T-cell (primary cell): ENCODE data around the gene EIF5A2. TPM values are rescaled to one million over a fixed set of nuclear protein-coding genes. Genes with fewer than 3 reads are reported as not detected.
"Not testable (repeated sequence)": the region's sequence is repeated elsewhere in the genome, so short reads cannot be mapped to it uniquely, and the experiment has no call there.

Experiments
- ATAC-seq, 4 experiments: fragments of 200-7000 bp in 3 of 4; fragments of 150-1000 bp in 1 of 4; cut with Tn5 transposase; replicated peaks in 1 of 4; 1 replicate in 3 of 4; 2 replicates in 1 of 4; pipeline ENCODE4 v1.10.0; 2021; ENCODE audit warnings: moderate library complexity in 3 of 4, mild to moderate bottlenecking in 2 of 4, moderate number of reproducible peaks in 1 of 4
- CTCF ChIA-PET, 2 donors: fragments of 300-600 bp; sonication (Branson Sonifier 250); formaldehyde crosslinking; loops; one replicate each; lab custom pipeline; 2022; ENCODE audit warnings: antibody characterized with exemption in 2 of 2; lab: Charles Lee
- POLR2A ChIA-PET, 2 donors: fragments of 300-600 bp; sonication (Branson Sonifier 250); formaldehyde crosslinking; loops; one replicate each; lab custom pipeline; 2022; ENCODE audit warnings: antibody characterized with exemption in 2 of 2; lab: Charles Lee
- DNase-seq, 35 experiments: peaks; one replicate each; pipeline versions ENCODE4 v3.0.0 to v3.0.0-alpha.2; 2013 to 2023
- H3K27ac ChIP-seq: one replicate; pipeline ENCODE4 v1.5.1; 2013; ENCODE audit warnings: low read length
- H3K27me3 ChIP-seq, 2 experiments: replicated peaks in 1 of 2; 1 replicate in 1 of 2; 2 replicates in 1 of 2; pipeline versions ENCODE4 v1.6.1 to v1.7.0; 2013; ENCODE audit warnings: low read length in 1 of 2, mixed read lengths in 1 of 2; ENCODE audit not compliant: control insufficient read depth in 2 of 2, insufficient read depth in 2 of 2; ENCODE audit errors: extremely low read depth in 1 of 2
- H3K36me3 ChIP-seq, 2 donors: 1 replicate in 1 of 2; 2 replicates in 1 of 2; pipeline versions ENCODE4 v1.6.1 to v1.7.0; 2013; ENCODE audit warnings: low read length in 1 of 2; ENCODE audit not compliant: control insufficient read depth in 2 of 2, insufficient read depth in 1 of 2; ENCODE audit errors: extremely low read depth in 1 of 2
- H3K4me1 ChIP-seq, 2 experiments: 1 replicate in 1 of 2; 2 replicates in 1 of 2; pipeline versions ENCODE4 v1.6.1 to v1.7.0; 2013; ENCODE audit warnings: low read length in 2 of 2, mixed read lengths in 1 of 2; ENCODE audit not compliant: insufficient read depth in 2 of 2, control insufficient read depth in 1 of 2; ENCODE audit errors: extremely low read depth in 1 of 2
- H3K4me3 ChIP-seq, 2 donors: 1 replicate in 1 of 2; 2 replicates in 1 of 2; pipeline versions ENCODE4 v1.5.1 to v1.7.0; 2013; ENCODE audit warnings: mild to moderate bottlenecking in 2 of 2, low read length in 1 of 2, moderate library complexity in 1 of 2; ENCODE audit not compliant: control insufficient read depth in 1 of 2; ENCODE audit errors: extremely low read depth in 1 of 2
- H3K9me3 ChIP-seq: 2 replicates; pipeline ENCODE4 v1.7.0; 2013
- H3K27ac Mint-ChIP-seq, 2 donors: one replicate each; pipeline ENCODE4 v1.8.0; 2020 to 2021; ENCODE audit warnings: mild to moderate bottlenecking in 2 of 2, mixed read lengths in 2 of 2
- H3K27me3 Mint-ChIP-seq, 2 donors: one replicate each; pipeline ENCODE4 v1.8.0; 2021 to 2022; ENCODE audit warnings: mixed read lengths in 2 of 2
- H3K36me3 Mint-ChIP-seq: one replicate; pipeline ENCODE4 v1.8.0; 2021; ENCODE audit warnings: mixed read lengths
- H3K4me1 Mint-ChIP-seq, 3 donors: one replicate each; pipeline ENCODE4 v1.8.0; 2020 to 2022; ENCODE audit warnings: mixed read lengths in 3 of 3, mild to moderate bottlenecking in 1 of 3
- H3K4me3 Mint-ChIP-seq, 3 donors: one replicate each; pipeline ENCODE4 v1.8.0; 2020 to 2022; ENCODE audit warnings: mild to moderate bottlenecking in 3 of 3, mixed read lengths in 3 of 3, moderate library complexity in 3 of 3
- H3K9me3 Mint-ChIP-seq, 3 donors: one replicate each; pipeline ENCODE4 v1.8.0; 2020 to 2022; ENCODE audit warnings: mixed read lengths in 3 of 3
- WGBS: methylation state at CpG from one replicate; pipeline ENCODE4 v1.1.5; 2013; ENCODE audit warnings: missing lambda C conversion rate; ENCODE audit not compliant: insufficient coverage; 5-methylcytosine and 5-hydroxymethylcytosine counted together
- total RNA-seq, 35 experiments: library from RNA in 6 of 35; stranded (reverse) in 6 of 35; fragments of 120-200 nt in 1 of 35; gene quantifications; one replicate each; pipeline versions ENCODE4 v1.2.1 to v1.2.4 and lab custom pipeline; 2013 to 2026

EIF5A2 gene
- total RNA-seq, 5 donors from 2014 or later (not counting 1 experiment from before 2014, with no cell fraction given), result 10.1 to 14.1 (median 13.5) TPM

GRCh38 chr3:170893895-170894294 lies 14.5 kb downstream of the EIF5A2 start:
- Histone ChIP-seq H3K27ac (no peak overlapping the region), H3K4me3 (no peak overlapping the region), H3K27me3 (no peaks in the 10 kb centered on the region), H3K36me3 (no peaks in the 10 kb centered on the region), H3K4me1 (no peaks in the 10 kb centered on the region), H3K9me3 (no peaks in the 10 kb centered on the region)
- peaks cover 0 to 6% (median 0%) of the 10 kb centered on the region in 3 donors for H3K9me3 Mint-ChIP-seq
- peaks cover 44% of the 10 kb centered on the region for H3K36me3 Mint-ChIP-seq
- no peaks in the 10 kb centered on the region for H3K27me3 Mint-ChIP-seq
- DNase-seq, result no peak
- CTCF ChIA-PET, result no interaction called here
- H3K4me3 Mint-ChIP-seq, result no peak overlapping the region
- WGBS, result 97% methylated on average over 5 of the region's 8 CpGs
- POLR2A ChIA-PET, result no interaction called here
- H3K4me1 Mint-ChIP-seq, result no peaks in the 10 kb centered on the region
- no peak for ATAC-seq
- H3K27ac Mint-ChIP-seq, result no peak overlapping the region

- H3K27ac Mint-ChIP-seq, result no peak overlapping the region
- Histone ChIP-seq H3K4me1 (no peaks in the 10 kb centered on the region), H3K4me3 (no peak overlapping the region), H3K9me3 (no peaks in the 10 kb centered on the region), H3K27ac (no peak overlapping the region), H3K36me3 (no peaks in the 10 kb centered on the region), H3K27me3 (peaks cover 0 to 3% of the 10 kb centered on the region in 2 experiments)
- H3K27me3 Mint-ChIP-seq, result peaks cover 4 to 5% of the 10 kb centered on the region in 2 donors
- ATAC-seq, result no peak
- no peak overlapping the region for H3K4me3 Mint-ChIP-seq
- no CpG with 5 or more reads among the region's 1 CpG for WGBS
- H3K9me3 Mint-ChIP-seq, result peaks cover 0 to under 1% (median 0%) of the 10 kb centered on the region in 3 donors
- ChIA-PET POLR2A (no interaction called here), CTCF (no interaction called here)
- no peak for DNase-seq
- H3K36me3 Mint-ChIP-seq, result peaks cover 23% of the 10 kb centered on the region
- no peaks in the 10 kb centered on the region for H3K4me1 Mint-ChIP-seq
Observed at GRCh38 chr3:170889630-170890029, 18.8 kb downstream of the EIF5A2 start.

GRCh38 chr3:170889132-170889531 lies 19.3 kb downstream of the EIF5A2 start:
- Mint-ChIP-seq H3K9me3 (peaks cover 0 to 3% (median 0%) of the 10 kb centered on the region in 3 donors), H3K4me1 (no peaks in the 10 kb centered on the region), H3K4me3 (no peak overlapping the region)

GRCh38 chr3:170884109-170884930 lies 24.1 kb downstream of the EIF5A2 start:
- H3K9me3 Mint-ChIP-seq, H3K4me3 ChIP-seq, H3K9me3 ChIP-seq, H3K27ac ChIP-seq, POLR2A ChIA-PET, H3K27ac Mint-ChIP-seq, H3K36me3 ChIP-seq, H3K4me1 ChIP-seq, H3K27me3 ChIP-seq, H3K36me3 Mint-ChIP-seq, H3K4me1 Mint-ChIP-seq, ATAC-seq, H3K4me3 Mint-ChIP-seq, H3K27me3 Mint-ChIP-seq, DNase-seq: not testable (repeated sequence)
- CTCF ChIA-PET, result interaction anchor here in 1 of 2 donors (0.6 to 0.8 kb wide), 2 partner anchors 8 to 80 kb away, joined by 3 read pairs; no protein-coding TSS in a partner anchor
- 96% methylated on average over 14 of the region's 24 CpGs for WGBS

More at GRCh38 chr3:170889132-170889531, 19.3 kb downstream of the EIF5A2 start:
- peaks cover 5 to 8% of the 10 kb centered on the region in 2 donors for H3K27me3 Mint-ChIP-seq
- Histone ChIP-seq H3K9me3 (no peaks in the 10 kb centered on the region), H3K27ac (no peak overlapping the region), H3K4me1 (no peaks in the 10 kb centered on the region), H3K4me3 (no peak overlapping the region), H3K36me3 (no peaks in the 10 kb centered on the region), H3K27me3 (peaks cover 0 to 3% of the 10 kb centered on the region in 2 experiments)
- peaks cover 21% of the 10 kb centered on the region for H3K36me3 Mint-ChIP-seq
- H3K27ac Mint-ChIP-seq, result no peak overlapping the region
- no peak for DNase-seq
- ChIA-PET POLR2A (interaction anchor here in 1 of 2 donors (0.6 kb wide), 1 partner anchor 1169 kb away, joined by 4 read pairs; no protein-coding TSS in a partner anchor), CTCF (no interaction called here)
- ATAC-seq, result no peak

GRCh38 chr3:170878688-170879087 lies 29.7 kb downstream of the EIF5A2 start:
- H3K27ac ChIP-seq, H3K4me3 Mint-ChIP-seq, CTCF ChIA-PET, POLR2A ChIA-PET, DNase-seq, ATAC-seq, H3K27me3 Mint-ChIP-seq, H3K4me1 Mint-ChIP-seq, H3K4me3 ChIP-seq, H3K27me3 ChIP-seq, H3K36me3 ChIP-seq, H3K27ac Mint-ChIP-seq, H3K36me3 Mint-ChIP-seq, H3K9me3 Mint-ChIP-seq, H3K4me1 ChIP-seq, H3K9me3 ChIP-seq: not testable (repeated sequence)
- no CpG with 5 or more reads among the region's 5 CpGs for WGBS

- H3K36me3 ChIP-seq, H3K36me3 Mint-ChIP-seq, H3K9me3 Mint-ChIP-seq, DNase-seq, H3K4me1 Mint-ChIP-seq, H3K9me3 ChIP-seq, POLR2A ChIA-PET, H3K27me3 ChIP-seq, H3K4me3 ChIP-seq, H3K27ac Mint-ChIP-seq, CTCF ChIA-PET, H3K4me3 Mint-ChIP-seq, H3K4me1 ChIP-seq, H3K27me3 Mint-ChIP-seq, ATAC-seq, H3K27ac ChIP-seq: not testable (repeated sequence)
- 80% methylated on average over 2 of the region's 6 CpGs for WGBS
Observed at GRCh38 chr3:170877311-170877710, 31.1 kb downstream of the EIF5A2 start.
